GM19372 (cell line): Measurements from ENCODE around the gene C2orf78.
"Not testable (repeated sequence)": the region's sequence is repeated elsewhere in the genome, so short reads cannot be mapped to it uniquely, and the experiment has no call there.

ENCODE experiments used
- ATAC-seq: cut with Tn5 transposase; IDR thresholded peaks from one replicate; pipeline ENCODE4 v1.9.1; 2021; ENCODE audit warnings: mild to moderate bottlenecking, low read depth, moderate library complexity; ENCODE audit not compliant: unreplicated experiment

The C2orf78 gene

GRCh38 chr2:73778867-73779466 lies 5.0 kb upstream of the C2orf78 start:
- not testable (repeated sequence) for ATAC-seq

- peak; percentile 97 for ATAC-seq
These were observed 4.3 kb upstream of the C2orf78 start, which contains the start of gene DUSP11 for GRCh38 chr2:73779467-73780236. DUSP11 (minus strand) TSS chr2:73780103; CDS start chr2:73779974, 129 bp downstream.

- ATAC-seq: no peak
These were observed 3.8 kb upstream of the C2orf78 start for GRCh38 chr2:73780237-73780582.

GRCh38 chr2:73783402-73783801 lies 581 bp upstream of the C2orf78 start:
- ATAC-seq: not testable (repeated sequence)

GRCh38 chr2:73811878-73812277 lies 27.9 kb downstream of the C2orf78 start:
- no peak for ATAC-seq

GRCh38 chr2:73812635-73813034 lies 28.7 kb downstream of the C2orf78 start:
- ATAC-seq: no peak

- no peak for ATAC-seq
These were observed 34.3 kb downstream of the C2orf78 start for GRCh38 chr2:73818296-73818695.

GRCh38 chr2:73821227-73821626 lies 37.2 kb downstream of the C2orf78 start:
- ATAC-seq: no peak

- ATAC-seq: no peak
These were observed 37.7 kb downstream of the C2orf78 start for GRCh38 chr2:73821669-73822068.

- no peak for ATAC-seq
These were observed 38.3 kb downstream of the C2orf78 start for GRCh38 chr2:73822276-73822675.

- ATAC-seq: no peak
These were observed 39.0 kb downstream of the C2orf78 start for GRCh38 chr2:73822991-73823390.

GRCh38 chr2:73823416-73823815 lies 39.4 kb downstream of the C2orf78 start:
- no peak for ATAC-seq

- no peak for ATAC-seq
These were observed 40.0 kb downstream of the C2orf78 start for GRCh38 chr2:73823916-73824523.

GRCh38 chr2:73825408-73825807 lies 41.4 kb downstream of the C2orf78 start:
- ATAC-seq: no peak

- ATAC-seq: no peak
These were observed 43.0 kb downstream of the C2orf78 start for GRCh38 chr2:73827018-73827417.

GRCh38 chr2:73827660-73828388 lies 43.8 kb downstream of the C2orf78 start:
- ATAC-seq: no peak

GRCh38 chr2:73828389-73828817 lies 44.4 kb downstream of the C2orf78 start:
- ATAC-seq: no peak

GRCh38 chr2:73828818-73829570 lies 45.0 kb downstream of the C2orf78 start, which contains the start of gene STAMBP:
STAMBP (plus strand) TSS chr2:73828961; CDS start chr2:73830857, 1,896 bp downstream.
- ATAC-seq: peak; percentile 83

- no peak for ATAC-seq
These were observed 47.0 kb downstream of the C2orf78 start for GRCh38 chr2:73830871-73831401.

GRCh38 chr2:73832930-73833329 lies 48.9 kb downstream of the C2orf78 start:
- no peak for ATAC-seq
